ENCODE data around the gene B4GALT3. TPM values are rescaled to one million over a fixed set of nuclear protein-coding genes. Genes with fewer than 3 reads are reported as not detected.

B4GALT3 gene
- total RNA-seq, 1 donor from 2014 or later: 41.7 TPM

GRCh38 chr1:161196111-161196510, 18.8 kb upstream of the B4GALT3 start:
- POLR2A ChIA-PET: no interaction called here

GRCh38 chr1:161195171-161195570, 17.9 kb upstream of the B4GALT3 start:
- Mint-ChIP-seq H3K27me3 (no peaks in the 10 kb centered on the region), H3K36me3 (ENCODE audit: low read depth) (no peaks in the 10 kb centered on the region), H3K9me3 (no peaks in the 10 kb centered on the region), H3K4me3 (peak overlapping the region; percentile 70), H3K27ac (peak overlapping the region; percentile 85), H3K4me1 (peaks cover 38% of the 10 kb centered on the region)
- intact Hi-C loops (cut with micrococcal nuclease): loop anchor here (1.0 kb wide), 1 partner anchor 9 kb away; no protein-coding TSS in a partner anchor
- no peak for TF ChIP-seq CTCF (IDR thresholded peaks at IDR 0.05)
- peak; percentile 63 for ATAC-seq (ENCODE audit: low read depth)
- DNase-seq: no peak
- POLR2A ChIA-PET: interaction anchor here (0.5 to 1.9 kb wide), 7 partner anchors 9 to 156 kb away, joined by 3 to 8 read pairs (median 4); partner anchors contain the start of genes B4GALT3, PPOX, TOMM40L and TSTD1
- CTCF ChIA-PET: interaction anchor here (0.9 to 5.0 kb wide), 4 partner anchors 9 to 30 kb away, joined by 3 to 40 read pairs (median 6); partner anchors contain the start of genes PPOX and TOMM40L

More at GRCh38 chr1:161196111-161196510, 18.8 kb upstream of the B4GALT3 start:
- TF ChIP-seq CTCF (IDR thresholded peaks at IDR 0.05): no peak
- CTCF ChIA-PET: interaction anchor here (1.1 to 1.4 kb wide), 2 partner anchors 10 to 29 kb away, joined by 4 to 5 read pairs; partner anchors contain the start of gene TOMM40L
- H3K27me3 Mint-ChIP-seq: no peaks in the 10 kb centered on the region
- intact Hi-C loops (cut with micrococcal nuclease): no loop called here
- DNase-seq (no peak), ATAC-seq (ENCODE audit: low read depth) (no peak)
- H3K27ac Mint-ChIP-seq: no peak overlapping the region
- H3K4me3 Mint-ChIP-seq: no peak overlapping the region
- no peaks in the 10 kb centered on the region for H3K36me3 Mint-ChIP-seq (ENCODE audit: low read depth)
- no peaks in the 10 kb centered on the region for H3K9me3 Mint-ChIP-seq
- H3K4me1 Mint-ChIP-seq: peaks cover 38% of the 10 kb centered on the region

DNA sequence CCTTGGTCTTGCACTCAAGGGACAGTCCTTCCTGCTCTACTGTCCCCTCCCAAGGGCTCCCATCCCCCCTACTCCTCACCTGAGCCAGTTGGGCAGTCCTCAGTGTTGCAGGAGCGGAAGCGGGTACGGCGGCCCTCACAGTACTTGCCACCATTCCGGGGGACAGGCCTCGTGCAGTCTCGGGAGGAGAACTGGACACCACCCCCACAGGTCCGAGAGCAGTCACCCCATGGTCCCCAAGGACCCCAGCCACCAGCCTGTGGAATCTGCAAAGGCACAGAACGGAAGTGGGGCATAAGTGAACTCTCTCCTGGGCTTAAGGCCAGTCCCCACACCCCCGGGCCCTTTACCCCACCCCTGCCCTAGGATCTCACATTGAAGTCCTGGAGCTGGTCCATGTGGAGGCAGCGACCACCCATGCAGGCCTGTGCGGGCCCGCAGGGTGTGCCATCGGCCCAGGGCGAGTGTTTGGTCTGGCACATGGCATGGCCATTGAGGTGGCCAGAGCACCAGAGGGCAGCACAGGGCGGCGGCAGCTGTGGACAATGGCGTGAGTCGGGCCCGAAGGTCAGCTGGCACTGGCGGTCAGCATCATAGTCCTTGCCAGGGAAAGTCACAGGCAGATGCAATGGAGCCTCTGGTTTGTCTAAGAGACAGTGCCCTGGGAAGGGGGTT, 16.4 kb upstream of the B4GALT3 start:
- ATAC-seq (ENCODE audit: low read depth) (no peak), DNase-seq (no peak)
- CTCF ChIA-PET: interaction anchor here (0.6 to 5.0 kb wide), 5 partner anchors 12 to 188 kb away, joined by 3 to 40 read pairs (median 8); partner anchors contain the start of genes PPOX and TOMM40L
- Mint-ChIP-seq H3K4me1 (peaks cover 45% of the 10 kb centered on the region), H3K4me3 (no peak overlapping the region), H3K36me3 (ENCODE audit: low read depth) (no peaks in the 10 kb centered on the region), H3K27ac (no peak overlapping the region), H3K27me3 (no peaks in the 10 kb centered on the region), H3K9me3 (no peaks in the 10 kb centered on the region)
- TF ChIP-seq CTCF (IDR thresholded peaks at IDR 0.05): no peak
- intact Hi-C loops (cut with micrococcal nuclease): loop anchor here (2.0 to 5.0 kb wide), 2 partner anchors 99 to 113 kb away; no protein-coding TSS in a partner anchor
- POLR2A ChIA-PET: interaction anchor here (1.5 to 3.3 kb wide), 3 partner anchors 8 to 12 kb away, joined by 4 to 23 read pairs (median 8); partner anchors contain the start of gene NDUFS2

DNA sequence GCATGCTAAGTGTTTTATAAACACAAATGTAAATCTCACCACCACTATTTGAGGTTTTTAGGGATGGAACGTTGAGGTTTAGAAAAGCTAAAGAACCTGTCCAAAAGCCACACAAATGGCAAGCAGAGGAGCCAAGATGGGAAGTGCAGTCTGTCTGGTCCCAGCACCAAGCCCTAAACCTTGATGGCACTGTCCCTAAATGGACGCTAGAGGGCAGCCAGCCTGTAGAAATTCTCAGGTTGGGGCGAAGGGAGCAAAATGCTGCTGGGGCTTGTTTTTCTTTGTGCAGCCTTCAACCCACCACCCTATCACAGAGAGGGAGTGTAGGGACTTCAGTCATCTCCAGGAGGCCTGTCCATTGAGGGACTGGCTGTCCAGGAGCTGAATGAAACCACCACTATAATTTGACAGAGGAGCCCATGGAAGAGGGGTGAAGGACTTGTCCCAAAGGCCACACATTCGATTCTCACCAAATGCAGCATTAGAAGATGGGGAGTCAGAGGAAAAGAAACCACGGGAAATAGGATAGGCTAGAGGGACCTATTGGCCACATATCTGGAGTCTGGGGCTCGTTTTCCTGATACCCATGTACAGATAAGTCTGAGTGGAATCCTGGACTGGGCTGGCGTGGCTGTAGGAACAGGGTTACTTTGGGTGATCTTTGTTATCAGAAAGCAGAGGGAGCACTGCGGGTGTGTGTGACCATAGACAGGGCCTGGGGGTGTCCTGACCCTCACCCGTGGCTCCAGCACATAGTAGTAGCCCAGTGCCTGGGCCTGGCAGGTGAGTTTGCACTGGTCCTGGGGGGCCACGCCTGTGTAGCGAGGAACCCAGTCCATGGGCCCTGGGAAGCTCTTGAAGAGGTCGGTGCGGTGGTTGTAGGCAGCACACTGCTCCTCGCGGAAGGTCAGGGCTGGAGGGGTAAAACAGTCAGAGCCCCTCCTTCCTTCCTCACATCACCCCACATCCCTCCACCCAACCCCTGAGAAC, 15.5 kb upstream of the B4GALT3 start:
- peak overlapping the region; percentile 68 for H3K27ac Mint-ChIP-seq
- peaks cover 52% of the 10 kb centered on the region for H3K4me1 Mint-ChIP-seq
- H3K36me3 Mint-ChIP-seq (ENCODE audit: low read depth): no peaks in the 10 kb centered on the region
- ChIA-PET POLR2A (interaction anchor here (1.8 to 3.3 kb wide), 3 partner anchors 9 to 33 kb away, joined by 4 to 23 read pairs (median 8); partner anchors contain the start of genes NDUFS2 and TOMM40L), CTCF (interaction anchor here (0.6 to 5.0 kb wide), 11 partner anchors 9 to 196 kb away, joined by 3 to 40 read pairs (median 7); partner anchors contain the start of genes B4GALT3, NDUFS2, PPOX and TOMM40L)
- H3K9me3 Mint-ChIP-seq: no peaks in the 10 kb centered on the region
- DNase-seq (no peak), ATAC-seq (ENCODE audit: low read depth) (peak; percentile 93)
- no peak overlapping the region for H3K4me3 Mint-ChIP-seq
- TF ChIP-seq CTCF (IDR thresholded peaks at IDR 0.05): peak; percentile 56
- no peaks in the 10 kb centered on the region for H3K27me3 Mint-ChIP-seq
- intact Hi-C loops (cut with micrococcal nuclease): loop anchor here (1.0 to 5.0 kb wide), 8 partner anchors 10 to 190 kb away; partner anchors contain the start of genes B4GALT3 and USP21
